ENCODE results near the gene RHOU. TPM values are rescaled to one million over a fixed set of nuclear protein-coding genes. Genes with fewer than 3 reads are reported as not detected.

The RHOU gene
- total RNA-seq, 4 donors from 2014 or later = 17.2 to 50.1 (median 33.9) TPM

- DNase-seq (ENCODE audit: low spot score) (no peak), ATAC-seq (ENCODE audit: low FRiP score) (no peak)
- TF ChIP-seq CTCF (IDR thresholded peaks at IDR 0.05) = no peak
Measured at GRCh38 chr1:228723287-228723686, 12.0 kb upstream of the RHOU start.

GRCh38 chr1:228723921-228724320 lies 11.4 kb upstream of the RHOU start:
- no peak for TF ChIP-seq CTCF (IDR thresholded peaks at IDR 0.05)
- ATAC-seq (ENCODE audit: low FRiP score) (no peak), DNase-seq (ENCODE audit: low spot score) (no peak)

GRCh38 chr1:228725178-228725577 lies 10.1 kb upstream of the RHOU start:
- ATAC-seq (ENCODE audit: low FRiP score) (no peak), DNase-seq (ENCODE audit: low spot score) (no peak)
- TF ChIP-seq CTCF (IDR thresholded peaks at IDR 0.05) = no peak

- DNase-seq (ENCODE audit: low spot score) (no peak), ATAC-seq (ENCODE audit: low FRiP score) (peak; percentile 81)
- TF ChIP-seq CTCF (IDR thresholded peaks at IDR 0.05) = no peak
Measured at GRCh38 chr1:228727681-228728171, 7.6 kb upstream of the RHOU start.

GRCh38 chr1:228732426-228732825 lies 2.9 kb upstream of the RHOU start:
- ATAC-seq (ENCODE audit: low FRiP score) (no peak), DNase-seq (ENCODE audit: low spot score) (no peak)
- no peak for TF ChIP-seq CTCF (IDR thresholded peaks at IDR 0.05)

GRCh38 chr1:228733576-228733975 lies 1.7 kb upstream of the RHOU start:
- ATAC-seq (ENCODE audit: low FRiP score) = no peak
- no peak for DNase-seq (ENCODE audit: low spot score)
- no peak for TF ChIP-seq CTCF (IDR thresholded peaks at IDR 0.05)

GRCh38 chr1:228735871-228736586 lies 750 bp downstream of the RHOU start:
- ATAC-seq (ENCODE audit: low FRiP score) = peak; percentile 3
- DNase-seq (ENCODE audit: low spot score) = no peak
- no peak for TF ChIP-seq CTCF (IDR thresholded peaks at IDR 0.05)

Measured in omental fat pad (tissue), 4 donors.